ENCODE measurements around the gene NME7.
A peak's percentile ranks its signal among the peaks of the same experiment; 100 is the strongest.

The NME7 gene

DNA sequence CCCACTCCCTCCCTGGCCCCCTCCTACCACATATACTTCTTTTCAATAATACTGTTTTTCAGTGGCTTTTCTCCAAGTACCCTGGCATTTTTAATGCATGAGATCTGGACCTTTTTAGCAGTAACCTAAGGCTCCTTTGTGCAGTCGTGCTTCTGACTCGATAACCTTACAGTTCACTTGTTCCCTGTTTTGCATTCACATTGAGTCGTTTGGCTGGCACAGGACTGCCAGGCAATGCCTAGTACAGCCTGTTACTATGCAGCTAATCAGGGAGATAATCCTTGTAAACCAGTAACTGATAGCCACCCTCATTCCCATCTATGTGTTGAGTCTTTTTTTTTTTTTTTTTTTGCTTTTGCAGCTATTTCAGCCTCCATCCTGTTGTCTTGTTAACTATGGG is 257.4 kb downstream of the NME7 start:
- DNase-seq (ENCODE audit: low read depth in 2 of 2, low spot score in 1 of 2) = no peak

DNA sequence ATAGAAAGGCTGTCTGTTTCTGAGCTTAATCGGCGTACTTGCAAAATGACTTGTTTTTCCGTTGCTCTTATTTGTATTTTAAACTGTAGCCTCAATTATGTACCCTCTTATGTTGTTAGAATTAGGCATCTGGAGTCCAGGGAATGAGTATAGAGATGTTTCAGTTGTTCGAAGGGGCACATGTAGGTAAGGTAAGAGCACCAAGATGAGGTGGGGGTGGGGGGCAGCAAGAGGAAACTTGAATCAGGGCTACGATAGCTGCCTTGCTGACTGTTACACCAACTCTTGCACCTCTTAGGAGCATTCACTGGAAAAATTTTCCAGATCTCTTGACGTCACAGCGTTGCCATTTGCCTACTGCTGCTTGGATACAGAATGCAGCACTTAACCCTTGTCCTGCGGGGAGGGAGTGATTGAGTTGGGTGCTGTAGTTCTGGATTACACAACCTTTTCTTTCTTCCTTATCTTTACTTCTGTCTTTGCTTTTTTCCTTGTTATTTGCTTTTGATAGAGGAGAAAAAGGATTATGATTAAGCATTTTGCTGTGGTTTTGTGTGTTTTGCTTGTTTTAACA is 257.9 kb downstream of the NME7 start:
- no peak for DNase-seq (ENCODE audit: low read depth in 2 of 2, low spot score in 1 of 2)

DNA sequence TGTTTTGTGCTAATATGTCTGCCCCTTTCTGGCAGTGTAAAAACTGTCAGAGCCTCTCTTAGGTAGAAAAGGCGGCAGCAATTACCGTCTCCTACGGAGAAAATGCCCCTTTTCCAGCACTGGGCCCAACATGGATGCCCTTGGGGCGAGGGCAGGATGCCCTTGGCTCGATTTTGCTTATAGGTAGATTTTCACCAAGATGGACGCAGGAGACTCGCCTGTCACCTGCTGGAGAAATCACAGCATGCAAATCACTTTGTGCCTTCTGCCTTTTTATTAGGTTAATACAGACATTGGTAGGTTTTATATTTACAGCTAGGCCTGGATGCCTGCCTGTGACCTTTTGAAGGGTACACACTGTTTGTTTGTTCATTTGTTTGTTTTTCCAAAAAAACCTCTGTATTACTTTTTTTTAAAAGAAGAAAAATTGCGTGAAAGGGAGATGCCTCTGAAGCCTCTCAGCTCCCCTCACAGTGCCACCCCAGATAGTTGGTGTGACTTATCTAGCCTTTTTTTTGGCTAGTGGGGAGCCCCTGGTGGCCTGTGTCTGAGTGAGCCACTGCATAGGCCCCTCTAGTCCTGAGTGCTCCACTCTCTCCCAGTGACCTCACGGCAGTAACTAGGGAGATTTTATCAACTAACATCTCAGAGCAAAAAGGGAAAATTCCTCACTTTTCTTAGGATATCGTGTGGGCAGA is 258.6 kb downstream of the NME7 start:
- DNase-seq (ENCODE audit: low read depth in 2 of 2, low spot score in 1 of 2) = no peak

DNA sequence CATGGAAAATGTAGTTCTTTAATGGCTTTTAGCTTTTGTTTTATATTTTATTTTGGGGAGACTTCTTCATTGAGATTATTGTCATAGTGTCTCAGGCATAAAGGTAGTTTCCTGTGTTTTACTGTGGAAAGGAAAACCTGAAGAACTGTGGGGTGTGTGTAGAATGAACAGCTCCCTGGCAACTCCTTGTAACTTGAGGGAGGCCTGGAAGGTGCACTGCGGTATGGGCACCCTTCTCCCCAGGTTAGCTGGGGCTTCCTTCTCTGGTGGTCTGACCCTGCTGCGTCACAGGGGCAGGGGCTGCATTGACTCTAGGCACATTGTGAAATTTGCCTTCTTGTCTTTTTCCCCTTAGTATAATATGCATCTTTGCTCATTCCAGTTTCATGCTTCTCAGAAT is 259.4 kb downstream of the NME7 start:
- DNase-seq (ENCODE audit: low read depth in 2 of 2, low spot score in 1 of 2) = no peak

DNA sequence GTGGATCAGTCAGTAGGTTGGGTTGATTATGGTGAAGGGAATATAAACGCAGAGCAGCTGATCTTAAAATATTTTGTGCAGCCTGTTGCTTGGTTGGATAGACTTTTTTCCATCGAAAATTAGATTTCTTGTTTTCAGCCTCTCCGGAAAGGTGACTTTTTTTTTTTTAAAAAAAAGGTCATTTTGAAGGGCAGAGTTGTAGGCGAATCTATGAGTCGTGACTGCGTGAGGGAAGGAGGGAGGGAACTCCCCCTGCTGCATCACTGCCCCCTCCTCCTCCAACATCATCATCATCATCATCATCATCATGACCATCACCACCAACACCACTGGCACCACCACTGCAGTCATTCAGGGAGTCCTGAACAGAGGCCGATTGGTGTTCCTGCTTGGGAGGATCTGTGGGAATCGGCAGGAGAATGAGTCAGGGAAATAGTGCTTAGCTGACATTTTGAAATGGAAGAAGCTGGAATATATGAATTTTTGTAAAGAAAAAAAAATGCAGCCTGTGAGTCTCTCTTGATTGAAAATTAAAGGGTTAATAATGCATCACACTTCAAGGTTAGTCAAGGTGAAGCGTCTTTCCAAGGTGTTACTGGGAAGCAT is 259.9 kb downstream of the NME7 start:
- no peak for DNase-seq (ENCODE audit: low read depth in 2 of 2, low spot score in 1 of 2)

GRCh38 chr1:169106921-169107602 is 260.5 kb downstream of the NME7 start:
- DNase-seq (ENCODE audit: low read depth in 2 of 2, low spot score in 1 of 2) = no peak

GRCh38 chr1:169106095-169106920 is 261.3 kb downstream of the NME7 start, which contains the start of gene ATP1B1:
TSS of gene ATP1B1 (plus strand) at chr1:169106690. CDS start at chr1:169106830, 140 bp downstream.
- DNase-seq (ENCODE audit: low read depth in 2 of 2, low spot score in 1 of 2) = peak; percentile 48 to 65

- DNase-seq (ENCODE audit: low read depth in 2 of 2, low spot score in 1 of 2) = no peak
Measured at GRCh38 chr1:169105434-169106094, 262.0 kb downstream of the NME7 start.

GRCh38 chr1:169105087-169105433 is 262.5 kb downstream of the NME7 start:
- DNase-seq (ENCODE audit: low read depth in 2 of 2, low spot score in 1 of 2) = no peak

GRCh38 chr1:169103480-169103893 is 264.1 kb downstream of the NME7 start:
- DNase-seq (ENCODE audit: low read depth in 2 of 2, low spot score in 1 of 2) = no peak

- DNase-seq (ENCODE audit: low read depth in 2 of 2, low spot score in 1 of 2) = no peak
Measured at GRCh38 chr1:169103002-169103401, 264.6 kb downstream of the NME7 start.

GRCh38 chr1:169102567-169102966 is 265.0 kb downstream of the NME7 start:
- DNase-seq (ENCODE audit: low read depth in 2 of 2, low spot score in 1 of 2) = no peak

DNA sequence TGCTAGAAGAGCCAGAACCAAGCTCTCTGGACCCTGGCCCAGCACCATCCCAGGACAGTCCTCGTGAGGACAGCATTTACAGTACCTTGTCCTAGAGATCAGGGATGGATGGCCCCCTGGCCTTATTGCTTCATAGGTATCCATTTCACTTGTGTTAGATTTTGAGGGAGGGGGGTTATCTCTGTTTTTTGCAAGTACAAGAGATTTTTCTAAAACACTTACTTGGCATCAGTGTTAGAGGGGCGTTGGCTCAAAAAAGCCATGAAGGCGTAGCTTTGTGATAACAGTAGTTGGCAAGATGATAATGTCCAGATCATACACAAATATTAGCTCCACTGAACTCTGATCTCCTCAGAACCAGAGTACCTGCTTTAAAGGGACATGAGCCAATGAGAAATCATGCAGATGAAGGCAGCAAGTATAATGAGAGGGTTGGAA is 266.9 kb downstream of the NME7 start:
- DNase-seq (ENCODE audit: low read depth in 2 of 2, low spot score in 1 of 2) = no peak

DNA sequence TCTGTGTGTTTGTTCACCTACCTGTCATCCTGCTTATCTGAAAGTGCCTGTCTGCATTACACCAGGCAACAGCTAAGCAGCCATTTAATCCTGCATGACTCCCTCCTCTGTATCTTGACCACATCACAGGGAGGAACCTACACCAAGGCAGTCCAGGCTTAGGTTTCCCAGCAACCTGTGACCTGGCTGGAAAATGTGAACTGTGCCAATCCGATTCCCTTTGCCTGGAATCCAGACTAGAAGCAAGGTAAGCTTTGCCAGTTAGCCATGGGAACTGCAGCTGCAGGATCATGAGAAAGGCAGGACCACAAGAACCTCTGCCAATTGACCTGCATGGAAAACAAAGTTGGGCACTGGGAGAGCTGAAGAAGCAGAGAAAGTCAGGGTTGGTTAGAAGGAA is 267.4 kb downstream of the NME7 start:
- DNase-seq (ENCODE audit: low read depth in 2 of 2, low spot score in 1 of 2) = no peak

DNA sequence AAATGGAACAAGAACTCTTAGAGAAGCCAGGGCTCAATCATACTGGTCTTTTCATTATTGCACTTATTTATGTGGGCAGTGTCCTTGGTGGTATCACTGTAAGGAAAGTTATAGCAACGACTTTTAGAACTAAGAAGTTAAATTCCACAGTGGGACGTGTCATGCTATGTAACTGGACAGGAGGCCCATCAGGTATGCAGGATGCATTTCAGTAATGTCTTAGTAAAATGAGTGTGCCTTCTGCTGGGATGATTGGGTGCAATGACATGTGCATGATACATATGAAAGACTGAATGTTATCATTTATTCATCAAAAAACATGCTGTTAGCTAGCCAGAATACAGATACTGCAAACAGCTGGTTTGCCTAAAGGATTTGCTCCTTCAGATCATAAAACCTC is 268.0 kb downstream of the NME7 start:
- DNase-seq (ENCODE audit: low read depth in 2 of 2, low spot score in 1 of 2) = no peak

DNA sequence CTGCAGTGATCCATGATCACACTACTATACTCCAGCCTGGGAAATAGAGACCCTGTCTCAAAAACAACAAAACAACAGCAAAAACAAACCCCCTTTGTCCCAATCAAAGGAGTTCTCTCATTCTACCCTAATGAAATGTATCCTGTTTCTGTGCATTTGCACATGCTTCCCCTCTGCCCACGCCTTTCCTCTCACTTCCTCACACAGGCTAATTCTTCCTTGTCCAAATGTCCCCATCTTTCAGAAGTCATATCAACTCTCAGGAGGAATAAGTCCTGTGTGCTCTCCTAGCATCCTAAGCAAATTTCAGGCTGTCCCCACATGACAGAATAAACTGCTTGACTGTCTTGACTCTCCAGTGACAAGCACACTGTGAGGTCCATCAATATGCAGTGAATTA is 269.2 kb downstream of the NME7 start:
- no peak for DNase-seq (ENCODE audit: low read depth in 2 of 2, low spot score in 1 of 2)

- no peak for DNase-seq (ENCODE audit: low read depth in 2 of 2, low spot score in 1 of 2)
Measured at GRCh38 chr1:169094897-169095569, 272.6 kb downstream of the NME7 start.

GRCh38 chr1:169092399-169092798 is 275.2 kb downstream of the NME7 start:
- no peak for DNase-seq (ENCODE audit: low read depth in 2 of 2, low spot score in 1 of 2)

GRCh38 chr1:169091480-169091941 is 276.1 kb downstream of the NME7 start:
- no peak for DNase-seq (ENCODE audit: low read depth in 2 of 2, low spot score in 1 of 2)

DNA sequence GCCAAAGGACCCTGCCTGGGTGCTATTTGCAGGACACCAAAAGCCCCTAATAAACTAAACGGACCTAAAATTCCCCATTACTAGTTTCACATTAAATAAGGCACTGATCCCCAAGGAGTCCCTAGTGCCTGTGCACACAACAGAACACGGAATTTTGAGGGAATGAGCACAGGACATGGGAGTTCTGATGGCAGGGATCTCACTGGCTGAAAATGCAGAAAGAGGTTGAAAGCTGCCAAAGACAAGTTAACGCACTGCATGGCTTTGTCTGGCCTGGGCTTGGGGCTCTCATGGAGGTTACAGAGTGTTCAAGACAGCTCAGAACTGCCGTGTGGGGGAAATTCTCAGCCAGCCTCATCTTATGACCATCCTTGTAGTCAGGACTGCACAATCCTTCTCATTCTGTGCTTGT is 276.7 kb downstream of the NME7 start:
- no peak for DNase-seq (ENCODE audit: low read depth in 2 of 2, low spot score in 1 of 2)

All from stimulated activated CD8-positive, alpha-beta memory T cell treated with anti-CD3 and anti-CD28 coated beads, Interleukin-4, amount 100 ng/mL, for 1 hour (primary cell).